GM18507 (cell line): ENCODE measurements around the gene FAM156B.
"Not testable (repeated sequence)": the region's sequence is repeated elsewhere in the genome, so short reads cannot be mapped to it uniquely, and the experiment has no call there.

Source experiments
- DNase-seq: peaks from one replicate; pipeline ENCODE4 v3.0.0; 2011; ENCODE audit warnings: low read depth; ENCODE audit not compliant: insufficient read length; ENCODE audit errors: extremely low spot score
- FAIRE-seq: peaks from 2 replicates; lab custom pipeline; 2011; peaks lifted over from hg19 to GRCh38; lab: Jason Lieb, UNC

Gene FAM156B

GRCh38 chrX:52896855-52897709 is at the start of gene FAM156B:
FAM156B (plus strand) TSS chrX:52897330; CDS start chrX:52907226, 9,896 bp downstream.
- not testable (repeated sequence) for DNase-seq
- peak; percentile 96 for FAIRE-seq

GRCh38 chrX:52852110-52852860 is 44.8 kb upstream of the FAM156B start:
- FAIRE-seq (peak; percentile 26), DNase-seq (no peak)

GRCh38 chrX:52856991-52857525 is 40.1 kb upstream of the FAM156B start:
- FAIRE-seq, DNase-seq: not testable (repeated sequence)

- FAIRE-seq (peak; percentile 5), DNase-seq (no peak)
Observed at GRCh38 chrX:52865343-52865998, 31.7 kb upstream of the FAM156B start.

- no peak for FAIRE-seq
- no peak for DNase-seq
Observed at GRCh38 chrX:52867610-52868348, 29.4 kb upstream of the FAM156B start, which contains the start of gene XAGE3. XAGE3 (minus strand) TSS chrX:52868083; CDS start chrX:52867133, 950 bp downstream.

- no peak for DNase-seq
- no peak for FAIRE-seq
Observed at GRCh38 chrX:52870046-52870445, 27.1 kb upstream of the FAM156B start.

GRCh38 chrX:52873825-52874224 is 23.3 kb upstream of the FAM156B start:
- not testable (repeated sequence) for FAIRE-seq, DNase-seq

GRCh38 chrX:52874661-52875060 is 22.5 kb upstream of the FAM156B start:
- DNase-seq (no peak), FAIRE-seq (no peak)

GRCh38 chrX:52875436-52875835 is 21.7 kb upstream of the FAM156B start:
- not testable (repeated sequence) for FAIRE-seq, DNase-seq

GRCh38 chrX:52876386-52876785 is 20.7 kb upstream of the FAM156B start:
- not testable (repeated sequence) for FAIRE-seq, DNase-seq

GRCh38 chrX:52887459-52887858 is 9.7 kb upstream of the FAM156B start:
- not testable (repeated sequence) for FAIRE-seq, DNase-seq

GRCh38 chrX:52888090-52888489 is 9.0 kb upstream of the FAM156B start:
- not testable (repeated sequence) for DNase-seq, FAIRE-seq

GRCh38 chrX:52896438-52896837 is 692 bp upstream of the FAM156B start:
- peak; percentile 60 for FAIRE-seq
- DNase-seq, result not testable (repeated sequence)

- DNase-seq, FAIRE-seq: not testable (repeated sequence)
Observed at GRCh38 chrX:52905531-52905930, 8.4 kb downstream of the FAM156B start.

- not testable (repeated sequence) for FAIRE-seq, DNase-seq
Observed at GRCh38 chrX:52906072-52906471, 8.9 kb downstream of the FAM156B start.

- not testable (repeated sequence) for DNase-seq, FAIRE-seq
Observed at GRCh38 chrX:52907137-52907536, 10.0 kb downstream of the FAM156B start.

- DNase-seq, FAIRE-seq: not testable (repeated sequence)
Observed at GRCh38 chrX:52907900-52908299, 10.8 kb downstream of the FAM156B start.

- not testable (repeated sequence) for DNase-seq, FAIRE-seq
Observed at GRCh38 chrX:52909313-52909969, 12.3 kb downstream of the FAM156B start.
